Measurements from ENCODE around the gene TPT1.

TPT1 gene

GRCh38 chr13:45320876-45321629, 19.9 kb downstream of the TPT1 start:
- H3K4me3 ChIP-seq (ENCODE audit: low read length in 2 of 2), result no peak overlapping the region
- H3K4me1 ChIP-seq (ENCODE audit: control insufficient read depth, insufficient read depth, low read length), result peaks cover 5% of the 10 kb centered on the region
- no peaks in the 10 kb centered on the region for H3K27me3 ChIP-seq (ENCODE audit: control insufficient read depth in 1 of 2, insufficient read depth in 2 of 2, low read length in 2 of 2)
- H3K9me3 ChIP-seq (ENCODE audit: control insufficient read depth in 2 of 2, low read length in 2 of 2), result no peaks in the 10 kb centered on the region
- no peaks in the 10 kb centered on the region for H3K36me3 ChIP-seq (ENCODE audit: control insufficient read depth in 2 of 2, insufficient read depth in 2 of 2, low read length in 2 of 2)
- H3K9ac ChIP-seq (ENCODE audit: low read length in 2 of 2), result no peak overlapping the region
- no peak overlapping the region for H3K27ac ChIP-seq (ENCODE audit: low read length)

DNA sequence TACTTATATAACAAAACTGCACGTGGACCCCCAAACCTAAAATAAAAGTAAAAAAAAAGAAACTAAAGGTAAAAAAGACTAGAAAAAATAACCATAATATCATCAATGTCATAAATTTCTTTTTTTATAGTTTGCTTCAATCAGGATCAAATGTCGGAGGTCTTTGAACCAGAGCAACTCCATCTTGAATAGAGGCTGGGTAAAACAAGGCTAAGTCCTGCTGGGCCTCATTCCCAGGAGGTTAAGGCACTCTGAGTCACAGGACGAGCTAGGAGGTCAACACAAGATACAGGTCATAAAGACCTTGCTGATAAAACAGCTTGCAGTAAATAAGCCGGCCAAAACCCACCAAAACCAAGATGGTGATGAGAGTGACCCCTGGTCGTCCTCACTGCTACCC, 24.0 kb downstream of the TPT1 start:
- no peaks in the 10 kb centered on the region for H3K4me1 ChIP-seq (ENCODE audit: control insufficient read depth, insufficient read depth, low read length)
- no peaks in the 10 kb centered on the region for H3K36me3 ChIP-seq (ENCODE audit: control insufficient read depth in 2 of 2, insufficient read depth in 2 of 2, low read length in 2 of 2)
- H3K9ac ChIP-seq (ENCODE audit: low read length in 2 of 2), result no peak overlapping the region
- H3K27ac ChIP-seq (ENCODE audit: low read length), result no peak overlapping the region
- no peaks in the 10 kb centered on the region for H3K27me3 ChIP-seq (ENCODE audit: control insufficient read depth in 1 of 2, insufficient read depth in 2 of 2, low read length in 2 of 2)
- no peaks in the 10 kb centered on the region for H3K9me3 ChIP-seq (ENCODE audit: control insufficient read depth in 2 of 2, low read length in 2 of 2)
- no peak overlapping the region for H3K4me3 ChIP-seq (ENCODE audit: low read length in 2 of 2)

DNA sequence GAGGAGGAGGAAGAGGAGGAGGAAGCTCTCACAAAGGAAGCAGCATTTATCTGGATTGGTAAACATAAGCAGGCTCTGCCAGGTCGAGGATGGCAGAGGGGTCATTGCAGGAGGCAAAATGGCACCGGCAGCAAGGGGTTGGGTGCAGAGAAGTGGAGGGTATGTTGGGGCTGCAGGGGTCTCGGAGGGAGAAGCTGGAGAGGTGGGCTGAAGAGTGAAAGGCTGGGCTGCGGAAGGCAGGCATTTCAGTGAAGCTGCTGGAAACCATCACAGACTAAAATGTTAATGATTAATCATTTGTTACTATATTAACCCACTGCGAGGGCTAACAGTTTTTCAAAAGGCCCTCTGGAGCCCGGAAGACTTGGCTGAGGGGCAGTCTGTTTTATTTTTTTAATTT, 24.6 kb downstream of the TPT1 start:
- no peak overlapping the region for H3K4me3 ChIP-seq (ENCODE audit: low read length in 2 of 2)
- H3K9me3 ChIP-seq (ENCODE audit: control insufficient read depth in 2 of 2, low read length in 2 of 2), result no peaks in the 10 kb centered on the region
- H3K27ac ChIP-seq (ENCODE audit: low read length), result no peak overlapping the region
- no peaks in the 10 kb centered on the region for H3K27me3 ChIP-seq (ENCODE audit: control insufficient read depth in 1 of 2, insufficient read depth in 2 of 2, low read length in 2 of 2)
- peaks cover 6% of the 10 kb centered on the region for H3K4me1 ChIP-seq (ENCODE audit: control insufficient read depth, insufficient read depth, low read length)
- no peak overlapping the region for H3K9ac ChIP-seq (ENCODE audit: low read length in 2 of 2)
- H3K36me3 ChIP-seq (ENCODE audit: control insufficient read depth in 2 of 2, insufficient read depth in 2 of 2, low read length in 2 of 2), result no peaks in the 10 kb centered on the region

GRCh38 chr13:45315520-45316167, 25.3 kb downstream of the TPT1 start:
- no peaks in the 10 kb centered on the region for H3K36me3 ChIP-seq (ENCODE audit: control insufficient read depth in 2 of 2, insufficient read depth in 2 of 2, low read length in 2 of 2)
- no peaks in the 10 kb centered on the region for H3K9me3 ChIP-seq (ENCODE audit: control insufficient read depth in 2 of 2, low read length in 2 of 2)
- no peak overlapping the region for H3K4me3 ChIP-seq (ENCODE audit: low read length in 2 of 2)
- no peaks in the 10 kb centered on the region for H3K27me3 ChIP-seq (ENCODE audit: control insufficient read depth in 1 of 2, insufficient read depth in 2 of 2, low read length in 2 of 2)
- H3K4me1 ChIP-seq (ENCODE audit: control insufficient read depth, insufficient read depth, low read length), result peaks cover 13% of the 10 kb centered on the region
- no peak overlapping the region for H3K27ac ChIP-seq (ENCODE audit: low read length)
- H3K9ac ChIP-seq (ENCODE audit: low read length in 2 of 2), result no peak overlapping the region

GRCh38 chr13:45314822-45315221, 26.2 kb downstream of the TPT1 start:
- no peak overlapping the region for H3K27ac ChIP-seq (ENCODE audit: low read length)
- peaks cover 15% of the 10 kb centered on the region for H3K4me1 ChIP-seq (ENCODE audit: control insufficient read depth, insufficient read depth, low read length)

GRCh38 chr13:45310341-45311131, 30.4 kb downstream of the TPT1 start:
- no peaks in the 10 kb centered on the region for H3K9me3 ChIP-seq (ENCODE audit: control insufficient read depth in 2 of 2, low read length in 2 of 2)
- H3K27ac ChIP-seq (ENCODE audit: low read length), result no peak overlapping the region
- H3K4me1 ChIP-seq (ENCODE audit: control insufficient read depth, insufficient read depth, low read length), result peaks cover 19% of the 10 kb centered on the region
- H3K4me3 ChIP-seq (ENCODE audit: low read length in 2 of 2), result peak overlapping the region; percentile 72 to 78
- H3K36me3 ChIP-seq (ENCODE audit: control insufficient read depth in 2 of 2, insufficient read depth in 2 of 2, low read length in 2 of 2), result no peaks in the 10 kb centered on the region
- no peak overlapping the region for H3K9ac ChIP-seq (ENCODE audit: low read length in 2 of 2)
- peaks cover 3 to 11% of the 10 kb centered on the region in 2 donors for H3K27me3 ChIP-seq (ENCODE audit: control insufficient read depth in 1 of 2, insufficient read depth in 2 of 2, low read length in 2 of 2)

More at GRCh38 chr13:45314822-45315221, 26.2 kb downstream of the TPT1 start:
- H3K9me3 ChIP-seq (ENCODE audit: control insufficient read depth in 2 of 2, low read length in 2 of 2), result no peaks in the 10 kb centered on the region
- H3K27me3 ChIP-seq (ENCODE audit: control insufficient read depth in 1 of 2, insufficient read depth in 2 of 2, low read length in 2 of 2), result no peaks in the 10 kb centered on the region
- no peaks in the 10 kb centered on the region for H3K36me3 ChIP-seq (ENCODE audit: control insufficient read depth in 2 of 2, insufficient read depth in 2 of 2, low read length in 2 of 2)
- H3K4me3 ChIP-seq (ENCODE audit: low read length in 2 of 2), result no peak overlapping the region
- H3K9ac ChIP-seq (ENCODE audit: low read length in 2 of 2), result no peak overlapping the region

DNA sequence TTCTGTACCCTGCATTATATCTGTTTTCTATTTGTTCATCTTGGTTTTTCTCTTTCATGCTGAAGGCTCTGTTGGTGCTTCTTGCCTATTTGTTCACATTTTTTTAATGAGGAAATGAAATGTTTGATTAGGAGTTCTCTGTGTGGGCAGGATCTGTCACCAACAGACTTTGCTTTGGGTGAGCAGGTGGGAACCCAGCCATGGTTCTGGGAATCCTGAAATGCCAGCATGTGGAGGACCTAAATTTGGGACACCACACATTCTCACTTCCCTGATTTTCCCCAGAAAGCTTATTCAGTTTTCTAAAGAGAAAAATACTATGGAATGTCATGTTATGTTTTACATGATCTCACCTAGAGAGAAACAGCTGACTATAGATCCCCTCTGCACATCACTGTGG, 34.0 kb downstream of the TPT1 start:
- no peak overlapping the region for H3K9ac ChIP-seq (ENCODE audit: low read length in 2 of 2)
- peaks cover 13 to 24% of the 10 kb centered on the region in 2 donors for H3K27me3 ChIP-seq (ENCODE audit: control insufficient read depth in 1 of 2, insufficient read depth in 2 of 2, low read length in 2 of 2)
- H3K9me3 ChIP-seq (ENCODE audit: control insufficient read depth in 2 of 2, low read length in 2 of 2), result no peaks in the 10 kb centered on the region
- H3K27ac ChIP-seq (ENCODE audit: low read length), result no peak overlapping the region
- H3K4me3 ChIP-seq (ENCODE audit: low read length in 2 of 2), result no peak overlapping the region
- H3K36me3 ChIP-seq (ENCODE audit: control insufficient read depth in 2 of 2, insufficient read depth in 2 of 2, low read length in 2 of 2), result no peaks in the 10 kb centered on the region
- peaks cover 19% of the 10 kb centered on the region for H3K4me1 ChIP-seq (ENCODE audit: control insufficient read depth, insufficient read depth, low read length)

DNA sequence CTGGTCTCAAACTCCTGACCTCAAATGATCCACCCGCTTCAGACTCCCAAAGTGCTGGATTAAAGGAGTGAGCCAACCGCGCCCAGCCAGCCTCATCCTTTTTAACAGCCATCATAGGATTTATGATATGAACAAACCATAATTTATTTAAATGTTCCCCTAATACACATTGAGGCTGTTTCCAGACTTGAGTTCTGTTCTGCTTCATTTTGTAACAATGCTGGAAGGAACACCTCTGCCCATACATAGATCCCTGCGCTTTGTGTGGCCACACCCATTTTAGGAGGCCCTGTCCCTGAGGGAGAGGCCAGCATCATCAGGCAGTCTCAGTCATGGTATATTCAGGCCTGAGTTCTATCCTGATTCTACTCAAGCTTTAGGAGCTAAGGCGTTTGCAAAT, 35.9 kb downstream of the TPT1 start:
- Histone ChIP-seq H3K27ac (ENCODE audit: low read length) (no peak overlapping the region), H3K36me3 (ENCODE audit: control insufficient read depth in 2 of 2, insufficient read depth in 2 of 2, low read length in 2 of 2) (no peaks in the 10 kb centered on the region), H3K4me3 (ENCODE audit: low read length in 2 of 2) (no peak overlapping the region), H3K27me3 (ENCODE audit: control insufficient read depth in 1 of 2, insufficient read depth in 2 of 2, low read length in 2 of 2) (peaks cover 13 to 24% of the 10 kb centered on the region in 2 donors), H3K9ac (ENCODE audit: low read length in 2 of 2) (no peak overlapping the region), H3K9me3 (ENCODE audit: control insufficient read depth in 2 of 2, low read length in 2 of 2) (no peaks in the 10 kb centered on the region), H3K4me1 (ENCODE audit: control insufficient read depth, insufficient read depth, low read length) (peaks cover 4% of the 10 kb centered on the region)

DNA sequence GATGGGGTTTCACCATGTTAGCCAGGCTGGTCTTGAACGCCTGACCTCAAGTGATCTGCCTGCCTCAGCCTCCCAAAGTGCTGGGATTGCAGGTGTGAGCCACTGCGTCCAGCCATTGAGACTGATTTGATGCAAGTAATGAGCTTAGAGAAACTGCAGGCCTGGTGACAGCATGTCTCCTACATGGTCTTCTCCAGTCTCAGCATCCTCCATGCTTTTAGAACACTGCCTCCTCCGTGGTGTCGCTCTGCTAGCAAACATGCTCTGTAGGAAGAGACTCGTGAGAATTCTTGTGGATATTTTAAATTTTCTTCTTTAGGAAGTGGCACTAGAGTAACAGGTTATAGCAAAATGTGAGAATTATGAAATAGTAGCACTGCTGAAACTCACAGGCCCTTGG, 37.1 kb downstream of the TPT1 start:
- Histone ChIP-seq H3K4me1 (ENCODE audit: control insufficient read depth, insufficient read depth, low read length) (no peaks in the 10 kb centered on the region), H3K27ac (ENCODE audit: low read length) (no peak overlapping the region), H3K36me3 (ENCODE audit: control insufficient read depth in 2 of 2, insufficient read depth in 2 of 2, low read length in 2 of 2) (no peaks in the 10 kb centered on the region), H3K9me3 (ENCODE audit: control insufficient read depth in 2 of 2, low read length in 2 of 2) (no peaks in the 10 kb centered on the region), H3K4me3 (ENCODE audit: low read length in 2 of 2) (no peak overlapping the region), H3K9ac (ENCODE audit: low read length in 2 of 2) (no peak overlapping the region), H3K27me3 (ENCODE audit: control insufficient read depth in 1 of 2, insufficient read depth in 2 of 2, low read length in 2 of 2) (peaks cover 11 to 24% of the 10 kb centered on the region in 2 donors)

DNA sequence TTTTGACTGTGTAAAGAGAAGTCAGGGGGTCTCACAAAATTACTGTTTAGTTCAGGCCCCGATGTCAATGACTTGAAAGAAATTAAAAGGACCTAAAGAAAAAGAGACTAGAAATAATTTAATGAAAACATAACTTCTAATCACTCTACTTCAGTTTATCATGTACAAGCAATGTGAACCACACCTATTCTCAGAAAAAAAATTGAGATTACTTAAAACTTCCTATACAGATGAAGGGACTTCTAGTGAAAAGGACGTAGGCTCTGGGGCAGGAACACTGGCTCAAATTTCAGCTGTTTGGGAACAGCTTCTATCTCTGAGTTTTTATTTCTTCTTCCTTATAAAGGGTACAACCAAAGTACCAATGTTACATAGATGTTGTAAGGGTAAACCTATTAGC, 38.0 kb downstream of the TPT1 start:
- no peak overlapping the region for H3K27ac ChIP-seq (ENCODE audit: low read length)
- no peaks in the 10 kb centered on the region for H3K9me3 ChIP-seq (ENCODE audit: control insufficient read depth in 2 of 2, low read length in 2 of 2)

More for the DNA sequence above, 38.0 kb downstream of the TPT1 start:
- Histone ChIP-seq H3K27me3 (ENCODE audit: control insufficient read depth in 1 of 2, insufficient read depth in 2 of 2, low read length in 2 of 2) (peaks cover 9 to 24% of the 10 kb centered on the region in 2 donors), H3K4me3 (ENCODE audit: low read length in 2 of 2) (no peak overlapping the region), H3K4me1 (ENCODE audit: control insufficient read depth, insufficient read depth, low read length) (no peaks in the 10 kb centered on the region), H3K9ac (ENCODE audit: low read length in 2 of 2) (no peak overlapping the region), H3K36me3 (ENCODE audit: control insufficient read depth in 2 of 2, insufficient read depth in 2 of 2, low read length in 2 of 2) (no peaks in the 10 kb centered on the region)

Measured in stomach smooth muscle (tissue), 2 donors.